Hindlimb muscle (tissue), 1 donor: ENCODE data around the gene MKNK1. TPM values are rescaled to one million over a fixed set of nuclear protein-coding genes. Genes with fewer than 3 reads are reported as not detected.

Experiments used
- DNase-seq: peaks from one replicate; pipeline ENCODE4 v3.0.0-alpha.2; 2013
- polyA plus RNA-seq: library from polyadenylated mRNA; unstranded; fragments of 120-200 nt; gene quantifications from one replicate; pipeline ENCODE4 v1.2.1, GENCODE V29; 2013; ENCODE audit not compliant: insufficient read length

MKNK1 gene
- polyA plus RNA-seq, 1 donor: 34.1 TPM

DNA sequence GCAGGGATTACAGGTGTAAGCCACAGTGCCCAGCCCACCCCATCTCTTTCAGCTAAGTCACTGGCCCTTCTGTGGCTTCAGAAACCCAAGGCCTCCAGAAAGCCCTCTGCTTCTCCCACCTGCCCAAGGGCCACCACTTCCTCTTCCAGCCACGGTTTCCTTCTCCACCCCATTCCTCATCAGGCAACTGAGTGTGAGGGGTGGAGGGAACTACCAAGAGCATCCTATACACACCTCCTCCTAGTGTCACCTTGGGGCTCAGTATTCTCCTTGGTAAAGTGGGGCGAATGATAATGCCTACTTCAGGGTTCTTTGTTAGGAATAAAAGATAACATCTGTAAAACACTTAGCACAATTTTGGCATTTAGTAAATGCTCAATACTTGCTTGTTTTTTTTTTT is 82.7 kb downstream of the MKNK1 start:
- no peak for DNase-seq

DNA sequence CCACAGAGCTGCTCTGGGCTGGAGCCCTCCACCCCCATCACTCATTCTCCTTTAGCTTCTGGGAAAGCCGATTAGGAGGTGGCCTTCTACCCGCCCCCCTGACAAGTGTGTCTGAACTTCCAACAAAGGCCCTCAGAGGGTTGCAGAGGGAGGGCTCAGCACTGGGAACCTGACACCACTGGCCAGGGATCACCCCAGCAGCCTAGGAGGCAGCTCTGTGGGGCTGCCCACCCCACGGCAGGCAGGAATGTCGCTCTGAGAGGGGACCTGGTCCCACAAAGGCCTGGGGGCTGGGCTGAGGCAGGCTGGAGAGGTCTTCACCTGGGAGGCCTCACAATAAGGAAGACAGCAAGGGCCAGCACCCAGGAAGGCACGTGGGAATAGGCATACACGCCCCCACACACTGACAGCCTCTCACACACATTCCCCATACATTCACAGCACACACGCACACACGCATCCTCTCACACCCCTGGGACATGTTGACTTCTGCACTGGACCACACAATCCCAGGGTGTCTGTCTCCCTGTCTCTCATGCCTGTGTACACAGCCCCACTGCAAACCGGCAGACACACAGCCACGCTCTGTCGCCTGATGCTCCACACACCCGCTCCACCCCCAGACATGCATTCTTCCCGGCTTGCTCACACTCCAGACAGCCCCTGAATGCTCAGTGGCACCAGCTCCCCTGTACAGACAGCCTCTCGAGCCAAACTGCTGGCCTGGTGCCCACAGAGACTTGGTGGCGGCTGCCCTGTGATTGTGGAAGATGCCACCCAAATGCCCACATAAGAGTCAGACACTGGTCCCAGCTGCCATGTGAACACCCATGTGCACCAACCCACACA is 83.8 kb downstream of the MKNK1 start:
- DNase-seq: no peak

DNA sequence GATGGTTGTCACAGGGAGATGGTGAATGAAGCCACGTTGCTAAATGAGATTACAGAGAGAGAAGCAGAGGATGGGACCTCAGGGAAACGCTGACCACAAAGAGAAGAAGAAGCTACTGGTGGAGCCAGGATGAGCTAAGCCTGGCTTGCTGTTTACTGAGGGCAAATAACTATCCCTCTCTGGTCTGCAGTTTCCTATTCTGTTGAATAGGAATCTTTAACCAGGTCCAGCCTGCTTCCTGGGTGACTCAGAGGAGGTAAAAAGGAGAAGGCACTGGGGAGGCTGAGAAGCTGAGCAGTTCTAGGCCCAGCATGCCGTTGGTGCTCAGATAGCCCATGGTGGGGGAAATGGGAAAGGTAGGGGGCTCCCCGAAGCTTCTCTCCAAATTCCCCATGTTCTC is 84.9 kb downstream of the MKNK1 start:
- DNase-seq: no peak

DNA sequence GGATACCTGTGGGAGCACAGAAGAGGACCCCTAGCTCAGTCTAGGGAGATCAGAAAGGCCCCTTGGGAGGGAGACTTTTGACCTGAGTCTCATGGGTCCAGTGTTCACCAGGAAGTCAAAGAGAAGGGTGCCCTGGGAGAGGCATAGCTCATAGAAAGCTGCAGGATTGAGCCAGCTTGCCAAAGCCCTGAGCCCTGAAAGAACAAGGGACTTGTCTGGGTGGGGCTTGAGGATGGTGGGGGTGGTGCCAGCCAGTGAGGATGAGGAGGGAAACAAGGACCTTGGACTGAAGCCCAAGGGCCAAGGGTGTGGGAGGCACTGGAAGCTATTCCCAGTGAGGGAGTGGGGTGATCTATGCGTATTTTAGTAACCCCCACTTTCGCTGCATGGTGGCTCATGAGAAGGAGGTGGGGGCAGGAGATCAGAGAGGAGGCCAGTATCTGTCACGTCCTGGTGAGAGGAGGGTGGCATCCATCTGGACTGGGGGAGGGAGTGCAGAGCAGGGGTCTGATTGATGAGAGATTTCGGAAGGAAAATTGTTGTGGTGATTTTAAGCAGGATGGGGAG is 86.1 kb downstream of the MKNK1 start:
- DNase-seq: no peak

DNA sequence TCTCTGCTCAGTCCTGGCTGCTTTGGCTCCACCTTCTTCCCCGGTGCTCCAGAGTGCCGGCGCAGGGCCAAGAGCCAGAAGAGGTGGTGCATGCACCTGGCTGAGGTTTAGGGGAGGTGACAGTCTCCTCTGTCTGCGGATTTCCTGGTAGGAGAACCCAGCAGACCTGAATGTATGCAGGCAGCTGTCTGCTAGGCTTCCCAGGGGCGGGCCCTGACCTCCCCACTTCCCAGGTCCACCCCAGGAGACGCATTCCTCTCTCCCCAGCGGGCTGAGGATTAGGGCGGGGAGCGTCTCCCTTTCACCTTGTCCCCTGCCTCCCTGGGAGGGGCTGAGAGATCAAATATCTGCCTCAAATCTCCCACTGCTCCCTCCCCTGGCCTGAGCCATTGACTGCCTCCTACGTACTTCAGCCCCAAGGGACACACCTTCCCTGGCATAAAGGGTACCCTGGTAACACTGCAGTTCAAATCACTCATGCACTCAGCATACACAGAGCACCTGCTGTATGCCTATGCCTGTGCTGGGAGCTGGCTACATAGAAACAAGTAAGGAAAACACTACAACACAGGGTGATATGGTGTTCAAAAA is 87.0 kb downstream of the MKNK1 start:
- no peak for DNase-seq

DNA sequence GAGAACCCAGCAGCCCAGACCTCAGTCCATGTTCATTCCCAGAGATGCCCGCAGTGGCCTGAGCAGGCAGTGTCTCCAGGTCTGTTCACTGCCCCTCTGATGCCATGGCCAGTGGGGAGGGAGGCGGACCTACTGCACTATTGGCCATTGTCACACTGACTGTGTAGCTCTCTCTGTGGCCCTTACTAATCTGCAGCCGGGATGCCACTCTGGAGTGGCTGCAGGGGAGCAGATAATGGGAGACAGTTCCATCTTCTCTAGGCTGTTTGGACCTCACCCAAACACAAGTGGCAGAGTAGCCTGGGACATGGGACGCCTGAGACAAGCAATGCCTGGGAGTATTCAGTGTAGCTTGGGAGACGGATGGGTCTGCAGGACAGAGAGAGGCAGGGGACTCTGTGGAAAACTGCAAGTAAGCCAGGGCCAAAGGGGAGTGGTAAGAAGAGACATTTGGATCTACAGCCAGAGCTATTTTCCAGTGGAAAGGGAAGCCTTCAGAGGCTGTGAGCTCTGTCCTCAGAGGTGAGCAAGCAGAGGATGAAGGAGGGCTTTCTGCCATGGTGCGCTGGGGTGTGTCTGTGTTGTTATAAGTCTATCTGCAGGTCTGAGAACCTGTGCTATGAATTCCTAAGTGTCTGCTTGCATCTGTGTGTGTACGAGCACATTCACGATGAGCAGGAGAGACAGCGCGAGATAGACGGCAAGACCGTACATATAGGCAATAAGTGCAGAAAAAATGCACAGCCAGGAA is 87.7 kb downstream of the MKNK1 start:
- no peak for DNase-seq

DNA sequence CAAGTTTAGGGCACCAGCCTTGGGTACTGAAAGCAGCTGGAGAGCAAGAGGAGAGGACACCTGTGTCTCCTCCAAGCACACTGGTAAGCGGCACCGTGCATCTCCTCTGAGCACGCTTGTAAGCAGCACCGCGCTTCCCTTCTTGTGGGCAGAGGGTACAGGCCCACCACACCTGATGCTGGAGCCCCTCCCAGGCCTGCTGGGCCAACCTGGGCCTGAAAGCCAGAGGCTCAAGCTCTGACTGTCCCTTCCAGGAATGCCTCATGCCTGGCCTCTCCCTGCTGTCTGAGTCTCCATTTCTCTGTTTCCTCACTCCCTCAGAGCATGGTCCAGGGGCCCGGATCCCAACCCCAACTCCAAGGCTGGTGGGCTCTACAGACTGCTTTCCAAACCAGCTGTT is 88.5 kb downstream of the MKNK1 start:
- DNase-seq: no peak

DNA sequence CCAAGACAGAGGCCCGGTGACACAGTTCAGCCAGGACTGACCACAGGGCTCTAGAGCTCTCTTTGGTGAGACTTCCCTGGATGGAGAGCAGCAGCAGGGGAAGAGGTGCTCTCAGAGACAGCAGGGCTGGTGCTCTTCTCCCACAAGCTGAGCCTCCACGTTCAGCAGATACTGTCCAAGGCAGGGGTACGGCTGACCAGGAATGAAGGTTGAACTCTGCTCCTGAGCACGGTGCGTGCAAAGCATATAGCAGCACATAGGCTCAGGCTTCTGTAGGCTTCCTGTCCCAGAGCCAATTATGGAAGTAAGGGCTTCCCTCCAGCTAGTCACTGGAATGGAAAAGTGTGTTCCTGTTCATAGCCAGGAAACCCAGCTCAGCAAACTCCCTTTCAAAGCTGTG is 90.5 kb downstream of the MKNK1 start:
- no peak for DNase-seq

DNA sequence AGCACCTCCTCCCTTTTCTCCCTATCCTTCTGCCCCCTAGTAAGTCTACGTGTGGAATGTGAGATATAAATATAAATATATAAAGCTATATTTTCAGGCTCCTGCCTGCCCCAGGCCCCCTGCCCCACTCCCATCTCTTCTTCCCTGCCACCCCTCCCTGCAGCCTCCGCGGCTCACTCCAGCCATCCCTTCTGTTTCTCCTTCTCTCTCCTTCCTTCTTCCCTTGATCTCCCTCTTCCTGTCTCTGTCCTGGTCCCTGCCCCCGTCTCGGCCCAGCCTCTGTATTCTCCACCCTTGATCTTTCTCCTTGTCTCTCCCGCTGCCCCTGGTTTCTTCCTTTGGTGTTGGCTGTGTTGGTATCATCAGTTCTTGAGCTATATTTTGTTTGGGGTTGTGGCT is 91.3 kb downstream of the MKNK1 start:
- DNase-seq: no peak

DNA sequence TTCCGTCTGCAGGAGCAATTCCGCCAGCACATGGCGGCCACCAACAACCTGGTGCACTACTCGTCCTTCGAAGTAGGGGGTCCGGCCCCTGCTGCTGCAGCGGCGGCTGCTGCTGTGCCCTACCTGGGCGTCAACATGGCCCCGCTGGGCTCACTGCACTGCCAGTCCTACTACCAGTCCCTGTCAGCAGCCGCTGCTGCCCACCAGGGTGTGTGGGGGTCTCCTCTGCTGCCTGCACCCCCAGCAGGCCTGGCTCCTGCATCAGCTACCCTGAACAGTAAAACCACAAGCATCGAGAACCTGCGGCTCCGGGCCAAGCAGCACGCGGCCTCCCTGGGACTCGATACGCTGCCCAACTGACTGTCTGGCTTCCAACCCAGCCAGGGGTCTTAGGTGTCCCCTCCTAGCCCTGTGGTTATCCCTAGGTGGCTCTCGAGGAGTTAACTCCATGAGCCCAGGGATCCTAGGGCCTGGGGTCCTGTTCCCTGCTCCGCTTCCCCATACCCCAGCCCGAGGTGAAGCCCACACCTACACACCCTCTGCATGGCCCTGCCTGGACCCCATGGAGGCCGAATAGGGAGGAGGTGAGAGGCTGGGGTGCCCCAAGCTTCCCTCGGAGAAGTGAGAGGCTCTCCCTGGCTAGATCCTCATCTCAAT is 91.8 kb downstream of the MKNK1 start:
- no peak for DNase-seq

DNA sequence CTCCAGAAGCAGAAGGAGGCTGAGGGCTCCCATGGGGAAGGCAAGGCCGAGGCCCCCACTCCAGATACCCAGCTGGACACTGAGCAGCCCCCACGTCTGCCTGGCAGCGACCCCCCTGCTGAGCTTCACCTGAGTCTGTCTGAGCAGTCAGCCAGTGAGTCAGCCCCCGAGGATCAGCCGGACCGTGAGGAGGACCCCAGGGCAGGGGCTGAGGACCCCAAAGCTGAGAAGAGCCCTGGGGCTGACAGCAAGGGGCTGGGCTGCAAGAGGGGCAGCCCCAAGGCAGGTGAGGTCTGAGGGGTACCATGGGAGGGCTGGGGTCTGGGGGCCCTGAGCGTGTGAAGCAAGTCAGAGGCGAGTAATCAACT is 93.1 kb downstream of the MKNK1 start:
- DNase-seq: no peak

DNA sequence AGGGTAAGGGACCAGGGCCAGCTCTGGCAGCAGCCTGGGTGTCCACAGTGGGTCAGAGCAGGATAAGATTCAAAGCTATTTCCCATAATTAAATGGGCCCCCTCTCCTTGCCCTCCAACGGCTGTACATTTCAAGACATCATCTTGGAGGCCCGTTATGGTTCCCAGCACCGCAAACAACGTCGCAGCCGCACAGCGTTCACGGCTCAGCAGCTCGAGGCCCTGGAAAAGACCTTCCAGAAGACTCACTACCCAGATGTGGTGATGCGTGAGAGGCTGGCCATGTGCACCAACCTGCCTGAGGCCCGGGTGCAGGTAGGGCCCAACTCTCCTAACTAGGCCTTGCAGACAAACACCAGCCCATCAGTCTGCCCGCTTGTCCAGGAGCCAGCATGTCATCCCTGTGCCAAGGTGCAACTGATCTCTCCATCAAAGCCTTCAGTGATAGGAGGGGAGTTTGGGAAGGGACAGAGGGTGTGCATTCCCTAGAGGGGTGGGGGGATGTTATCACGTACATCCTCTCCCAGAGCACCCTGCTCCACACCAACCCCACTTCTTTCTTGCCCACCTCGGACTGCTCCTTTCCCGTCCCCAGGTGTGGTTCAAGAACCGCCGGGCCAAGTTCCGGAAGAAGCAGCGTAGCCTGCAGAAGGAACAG is 93.6 kb downstream of the MKNK1 start:
- DNase-seq: no peak

DNA sequence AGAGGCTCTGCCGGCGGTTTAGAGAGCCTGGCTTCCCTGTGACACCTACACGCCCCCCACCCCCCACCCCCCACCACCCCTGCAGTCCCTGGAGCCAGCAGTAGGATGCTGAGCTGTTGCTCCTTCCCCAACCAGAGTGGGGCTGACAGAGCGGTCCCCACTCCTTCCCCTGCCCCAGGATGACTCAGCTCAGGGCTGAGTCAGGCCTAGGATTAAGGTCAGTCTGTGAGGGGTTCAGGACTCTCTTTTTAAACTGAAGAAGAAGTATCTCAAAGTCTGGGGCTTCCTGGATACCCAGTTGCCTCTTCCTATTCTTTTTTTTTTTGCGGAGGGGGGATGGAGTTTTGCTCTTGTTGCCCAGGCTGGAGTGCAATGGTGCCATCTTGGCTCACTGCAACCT is 95.3 kb downstream of the MKNK1 start:
- no peak for DNase-seq

Other genes starting within 250 kb of the MKNK1 start
- 26.5 TPM for gene FAAH, start 210.0 kb downstream of the MKNK1 start, polyA plus RNA-seq
- not detected for gene DMBX1, start 114.4 kb downstream of the MKNK1 start, polyA plus RNA-seq
- not detected for gene KNCN, start 52.6 kb downstream of the MKNK1 start, polyA plus RNA-seq
- 12.3 TPM for gene MOB3C, start 12.5 kb upstream of the MKNK1 start, polyA plus RNA-seq
- 51.7 TPM for gene ATPAF1, start 64.1 kb upstream of the MKNK1 start, polyA plus RNA-seq
- 0.28 TPM for gene TEX38, start 67.6 kb upstream of the MKNK1 start, polyA plus RNA-seq
- 95.7 TPM for gene EFCAB14, start 114.8 kb upstream of the MKNK1 start, polyA plus RNA-seq
- not detected for gene CYP4B1, start 194.8 kb upstream of the MKNK1 start, polyA plus RNA-seq